Astrocyte (in vitro differentiated cells and primary cell): ENCODE measurements around the gene FFAR4. TPM values are rescaled to one million over a fixed set of nuclear protein-coding genes. Genes with fewer than 3 reads are reported as not detected.

Source experiments
- DNase-seq: peaks from one replicate; pipeline ENCODE4 v3.0.0-alpha.2; 2010; ENCODE audit warnings: low read depth
- FAIRE-seq: peaks from 2 replicates; lab custom pipeline; 2011; peaks lifted over from hg19 to GRCh38; lab: Jason Lieb, UNC
- H2AFZ ChIP-seq: 2 replicates; pipeline ENCODE4 v1.6.0; 2012; ENCODE audit warnings: low read depth, low read length, inconsistent platforms
- H3K27ac ChIP-seq: 2 replicates; pipeline ENCODE4 v1.5.1; 2011; ENCODE audit warnings: low read depth, low read length, inconsistent platforms
- H3K27me3 ChIP-seq: 2 replicates; pipeline ENCODE4 v1.6.0; 2011; ENCODE audit warnings: low read length, inconsistent platforms; ENCODE audit not compliant: insufficient read depth
- H3K36me3 ChIP-seq: 2 replicates; pipeline ENCODE4 v1.5.1; 2011; ENCODE audit warnings: low read length, inconsistent platforms; ENCODE audit not compliant: insufficient read depth
- H3K4me1 ChIP-seq: 2 replicates; pipeline ENCODE4 v1.5.1; 2011; ENCODE audit warnings: low read length, inconsistent platforms; ENCODE audit not compliant: insufficient read depth
- H3K4me2 ChIP-seq: 2 replicates; pipeline ENCODE4 v1.6.0; 2012; ENCODE audit warnings: low read length, inconsistent platforms
- H3K4me3 ChIP-seq: 2 replicates; pipeline ENCODE4 v1.5.1; 2011; ENCODE audit warnings: low read depth, mild to moderate bottlenecking, low read length, inconsistent platforms; ENCODE audit not compliant: insufficient read depth
- H3K79me2 ChIP-seq: 2 replicates; pipeline ENCODE4 v1.6.0; 2012; ENCODE audit warnings: mild to moderate bottlenecking, low read length, inconsistent platforms; ENCODE audit not compliant: insufficient read depth
- H3K9ac ChIP-seq: 2 replicates; pipeline ENCODE4 v1.6.0; 2012; ENCODE audit warnings: mild to moderate bottlenecking, low read length, inconsistent platforms
- H3K9me3 ChIP-seq: 2 replicates; pipeline ENCODE4 v1.5.1; 2012; ENCODE audit warnings: low read depth, mild to moderate bottlenecking, low read length, inconsistent platforms; ENCODE audit not compliant: insufficient read depth
- H4K20me1 ChIP-seq: 2 replicates; pipeline ENCODE4 v1.6.0; 2012; ENCODE audit warnings: low read length, inconsistent platforms; ENCODE audit not compliant: insufficient read depth
- H3K27ac Mint-ChIP-seq: one replicate; pipeline ENCODE4 v1.8.0; 2021; ENCODE audit warnings: mild to moderate bottlenecking, mixed read lengths; ENCODE audit not compliant: unreplicated experiment
- H3K27me3 Mint-ChIP-seq: one replicate; pipeline ENCODE4 v1.8.0; 2021; ENCODE audit warnings: low read depth, mixed read lengths; ENCODE audit not compliant: unreplicated experiment
- H3K36me3 Mint-ChIP-seq: one replicate; pipeline ENCODE4 v1.8.0; 2021; ENCODE audit warnings: low read depth, mixed read lengths; ENCODE audit not compliant: unreplicated experiment
- H3K4me1 Mint-ChIP-seq: one replicate; pipeline ENCODE4 v1.8.0; 2021; ENCODE audit warnings: low read depth, mixed read lengths; ENCODE audit not compliant: unreplicated experiment
- H3K4me3 Mint-ChIP-seq: one replicate; pipeline ENCODE4 v1.8.0; 2021; ENCODE audit warnings: mild to moderate bottlenecking, moderate library complexity, mixed read lengths; ENCODE audit not compliant: unreplicated experiment
- H3K9me3 Mint-ChIP-seq: one replicate; pipeline ENCODE4 v1.8.0; 2021; ENCODE audit warnings: mild to moderate bottlenecking, mixed read lengths; ENCODE audit not compliant: unreplicated experiment
- EZH2 ChIP-seq: IDR thresholded peaks from 2 replicates; pipeline ENCODE4 v1.6.1; 2012; ENCODE audit warnings: mild to moderate bottlenecking, low read length, inconsistent platforms; ENCODE audit not compliant: insufficient read depth
- total RNA-seq: library from RNA; stranded (reverse); gene quantifications from 2 replicates; pipeline ENCODE4 v1.2.1, GENCODE V29; 2021
- TF ChIP-seq, protein P1 (sequence below): IDR thresholded peaks from 2 replicates; pipeline ENCODE4 v1.5.1; 2011; ENCODE audit warnings: low read depth, mild to moderate bottlenecking, inconsistent platforms, low read length, moderate library complexity; ENCODE audit not compliant: insufficient read depth

The FFAR4 gene
- total RNA-seq, 1 donor from 2014 or later = not detected

GRCh38 chr10:93573924-93574323 lies 7.5 kb downstream of the FFAR4 start:
- H3K4me1 ChIP-seq = no peaks in the 10 kb centered on the region
- no peaks in the 10 kb centered on the region for H3K36me3 ChIP-seq
- no peak overlapping the region for H3K27ac Mint-ChIP-seq
- H2AFZ ChIP-seq = no peak overlapping the region
- no peak overlapping the region for H3K27ac ChIP-seq
- no peak overlapping the region for H3K4me2 ChIP-seq
- no peak overlapping the region for H3K4me3 Mint-ChIP-seq
- H3K9me3 Mint-ChIP-seq = no peaks in the 10 kb centered on the region
- peaks cover 60% of the 10 kb centered on the region for H3K27me3 Mint-ChIP-seq
- no peaks in the 10 kb centered on the region for H4K20me1 ChIP-seq
- no peaks in the 10 kb centered on the region for H3K9me3 ChIP-seq
- no peak overlapping the region for H3K9ac ChIP-seq
- H3K36me3 Mint-ChIP-seq = no peaks in the 10 kb centered on the region
- H3K79me2 ChIP-seq = no peaks in the 10 kb centered on the region
- no peaks in the 10 kb centered on the region for H3K4me1 Mint-ChIP-seq
- no peak for DNase-seq
- no peak overlapping the region for H3K4me3 ChIP-seq
- FAIRE-seq = no peak
- no peak for TF ChIP-seq EZH2
- TF ChIP-seq, protein P1, sequence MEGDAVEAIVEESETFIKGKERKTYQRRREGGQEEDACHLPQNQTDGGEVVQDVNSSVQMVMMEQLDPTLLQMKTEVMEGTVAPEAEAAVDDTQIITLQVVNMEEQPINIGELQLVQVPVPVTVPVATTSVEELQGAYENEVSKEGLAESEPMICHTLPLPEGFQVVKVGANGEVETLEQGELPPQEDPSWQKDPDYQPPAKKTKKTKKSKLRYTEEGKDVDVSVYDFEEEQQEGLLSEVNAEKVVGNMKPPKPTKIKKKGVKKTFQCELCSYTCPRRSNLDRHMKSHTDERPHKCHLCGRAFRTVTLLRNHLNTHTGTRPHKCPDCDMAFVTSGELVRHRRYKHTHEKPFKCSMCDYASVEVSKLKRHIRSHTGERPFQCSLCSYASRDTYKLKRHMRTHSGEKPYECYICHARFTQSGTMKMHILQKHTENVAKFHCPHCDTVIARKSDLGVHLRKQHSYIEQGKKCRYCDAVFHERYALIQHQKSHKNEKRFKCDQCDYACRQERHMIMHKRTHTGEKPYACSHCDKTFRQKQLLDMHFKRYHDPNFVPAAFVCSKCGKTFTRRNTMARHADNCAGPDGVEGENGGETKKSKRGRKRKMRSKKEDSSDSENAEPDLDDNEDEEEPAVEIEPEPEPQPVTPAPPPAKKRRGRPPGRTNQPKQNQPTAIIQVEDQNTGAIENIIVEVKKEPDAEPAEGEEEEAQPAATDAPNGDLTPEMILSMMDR = no peak
- peaks cover 48% of the 10 kb centered on the region for H3K27me3 ChIP-seq

GRCh38 chr10:93576888-93577287 lies 10.4 kb downstream of the FFAR4 start:
- H2AFZ ChIP-seq = no peak overlapping the region
- no peak overlapping the region for H3K27ac Mint-ChIP-seq
- no peak for DNase-seq
- H3K9ac ChIP-seq = no peak overlapping the region
- peaks cover 5% of the 10 kb centered on the region for H3K9me3 ChIP-seq
- no peaks in the 10 kb centered on the region for H3K4me1 ChIP-seq
- TF ChIP-seq, protein P1 = no peak
- TF ChIP-seq EZH2 = no peak
- no peak overlapping the region for H3K4me3 Mint-ChIP-seq
- H3K79me2 ChIP-seq = no peaks in the 10 kb centered on the region
- H3K4me2 ChIP-seq = no peak overlapping the region
- H3K36me3 Mint-ChIP-seq = no peaks in the 10 kb centered on the region
- peaks cover 32% of the 10 kb centered on the region for H3K27me3 ChIP-seq
- no peaks in the 10 kb centered on the region for H3K4me1 Mint-ChIP-seq
- H3K4me3 ChIP-seq = no peak overlapping the region
- H3K9me3 Mint-ChIP-seq = peaks cover 2% of the 10 kb centered on the region
- no peaks in the 10 kb centered on the region for H4K20me1 ChIP-seq
- H3K36me3 ChIP-seq = no peaks in the 10 kb centered on the region
- H3K27ac ChIP-seq = no peak overlapping the region
- peaks cover 46% of the 10 kb centered on the region for H3K27me3 Mint-ChIP-seq
- no peak for FAIRE-seq

DNA sequence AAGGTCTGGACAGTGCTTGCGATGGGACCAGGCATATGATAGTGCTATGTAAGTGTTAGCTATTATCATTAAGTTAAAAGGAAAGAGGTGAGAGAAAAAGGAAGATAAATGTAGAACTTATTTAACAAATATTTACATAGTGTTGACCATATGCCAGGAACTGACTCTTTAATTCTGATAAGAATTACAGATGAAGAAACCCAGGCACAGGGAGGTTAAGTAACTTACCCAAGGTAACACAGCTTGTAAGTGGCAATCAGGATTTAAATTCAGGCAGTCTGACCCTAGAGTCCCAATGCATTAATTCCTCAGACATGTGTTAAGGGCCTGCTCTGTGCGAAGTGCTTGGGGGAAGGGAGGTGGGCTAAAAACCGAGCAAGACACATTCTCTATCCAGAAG lies 11.1 kb downstream of the FFAR4 start:
- Histone ChIP-seq H4K20me1 (no peaks in the 10 kb centered on the region), H3K27ac (no peak overlapping the region), H3K9ac (no peak overlapping the region), H2AFZ (no peak overlapping the region), H3K79me2 (no peaks in the 10 kb centered on the region), H3K4me1 (no peaks in the 10 kb centered on the region), H3K4me2 (no peak overlapping the region), H3K9me3 (peaks cover 5% of the 10 kb centered on the region), H3K27me3 (peaks cover 25% of the 10 kb centered on the region), H3K36me3 (no peaks in the 10 kb centered on the region), H3K4me3 (no peak overlapping the region)
- no peak for TF ChIP-seq EZH2
- TF ChIP-seq, protein P1 = no peak
- peaks cover 42% of the 10 kb centered on the region for H3K27me3 Mint-ChIP-seq
- H3K9me3 Mint-ChIP-seq = peaks cover 2% of the 10 kb centered on the region
- H3K27ac Mint-ChIP-seq = no peak overlapping the region
- FAIRE-seq (no peak), DNase-seq (no peak)
- H3K4me3 Mint-ChIP-seq = no peak overlapping the region
- H3K36me3 Mint-ChIP-seq = no peaks in the 10 kb centered on the region
- no peaks in the 10 kb centered on the region for H3K4me1 Mint-ChIP-seq
